K562 (cell line): ENCODE measurements around the gene LGALS8. TPM values are rescaled to one million over a fixed set of nuclear protein-coding genes. Genes with fewer than 3 reads are reported as not detected.

Experiments used
- ATF3 ChIP-seq, 2 experiments: fragments of 450-650 bp in 1 of 2; sonication (generic) in 1 of 2; formaldehyde crosslinking in 1 of 2; IDR thresholded peaks in 1 of 2; conservative IDR thresholded peaks in 1 of 2; 2 replicates each; pipeline versions ENCODE4 v1.6.1 to v1.8.1; 2016 to 2023; ENCODE audit warnings: mild to moderate bottlenecking in 2 of 2, moderate library complexity in 2 of 2, inconsistent platforms in 1 of 2, missing genetic modification reagents in 1 of 2
- BMI1 ChIP-seq: fragments of 150-350 bp; IDR thresholded peaks from 2 replicates; pipeline ENCODE4 v1.6.1; 2014; ENCODE audit warnings: low read length
- DPF2 ChIP-seq: fragments of 450-650 bp; IDR thresholded peaks from 2 replicates; pipeline ENCODE4 v1.6.1; 2016
- EP300 ChIP-seq: IDR thresholded peaks from 2 replicates; pipeline ENCODE4 v1.6.1; 2012; ENCODE audit warnings: low read length, improper control_type of control experiment
- ETV6 ChIP-seq, 3 experiments: fragments of 150-350 bp in 1 of 3; sonication (generic) in 1 of 3; formaldehyde crosslinking in 1 of 3; IDR thresholded peaks; 2 replicates each; pipeline versions ENCODE4 v1.6.1 to v1.8.0; 2014 to 2022; ENCODE audit warnings: borderline replicate concordance in 2 of 3, low read depth in 2 of 3, antibody characterized with exemption in 1 of 3, low read length in 1 of 3, mild to moderate bottlenecking in 1 of 3, missing genetic modification reagents in 1 of 3
- HMGN3 ChIP-seq: IDR thresholded peaks from 2 replicates; pipeline ENCODE4 v1.6.1; 2011; ENCODE audit warnings: borderline replicate concordance, low read depth, mild to moderate bottlenecking, mixed read lengths, low read length; ENCODE audit not compliant: insufficient read length; ENCODE audit errors: extremely low read depth
- MEF2A ChIP-seq: IDR thresholded peaks from 2 replicates; pipeline ENCODE4 v1.6.1; 2011; ENCODE audit warnings: low read depth, mild to moderate bottlenecking, low read length, moderate library complexity; ENCODE audit not compliant: control insufficient read depth
- ZFP1 ChIP-seq: fragments of 450-650 bp; formaldehyde crosslinking; IDR thresholded peaks from 2 replicates; pipeline ENCODE4 v1.4.0; 2020; ENCODE audit warnings: mild to moderate bottlenecking, mixed read lengths
- ZNF639 ChIP-seq, 2 experiments: fragments of 200-800 bp in 1 of 2; sonication (Bioruptor generic) in 1 of 2; sonication (generic) in 1 of 2; formaldehyde crosslinking in 1 of 2; IDR thresholded peaks in 1 of 2; conservative IDR thresholded peaks in 1 of 2; 2 replicates each; pipeline versions ENCODE4 v1.5.0 to v1.6.1; 2016 to 2020; ENCODE audit warnings: missing compliant biosample characterization in 1 of 2, missing genetic modification characterization in 1 of 2, missing genetic modification reagents in 1 of 2
- ZNF644 ChIP-seq: fragments of 200-800 bp; sonication (Bioruptor generic); IDR thresholded peaks from 2 replicates; pipeline ENCODE4 v1.6.1; 2016; ENCODE audit warnings: low read depth, missing genetic modification characterization, missing compliant biosample characterization
- polyA plus RNA-seq, 8 experiments: library from polyadenylated mRNA; depleted of rRNA in 4 of 8; stranded (reverse) in 5 of 8; unstranded in 3 of 8; fragments of >200 nt; fragmentation: Nextera tagmentation in 2 of 8; fragmentation: Illumina TruSeq in 1 of 8; extraction: Ambion mirVana in 2 of 8; extraction: Trizol in 1 of 8; gene quantifications; 2 replicates each; pipeline versions ENCODE4 v1.2.1 to v1.2.3, GENCODE V29; 2011 to 2014; ENCODE audit warnings: inconsistent platforms in 1 of 8, missing spikeins in 1 of 8
- total RNA-seq, 7 experiments: library from RNA; depleted of rRNA in 6 of 7; stranded (reverse); fragments of >200 nt in 6 of 7; fragmentation: Illumina TruSeq in 2 of 7; extraction: Trizol in 2 of 7; gene quantifications; 2 replicates each; pipeline versions ENCODE4 v1.2.1 to v1.2.3, GENCODE V29; 2011 to 2021; ENCODE audit warnings: low replicate concordance in 1 of 7
- TF ChIP-seq, protein P1 (sequence below): sonication (generic); formaldehyde crosslinking; IDR thresholded peaks from 2 replicates; pipeline ENCODE4 v1.8.1; 2023; ENCODE audit warnings: mild to moderate bottlenecking, missing genetic modification reagents, moderate library complexity
- TF ChIP-seq, protein P2 (sequence below): fragments of 450-650 bp; IDR thresholded peaks from 2 replicates; pipeline ENCODE4 v1.6.1; 2016; ENCODE audit warnings: low read depth, mild to moderate bottlenecking, moderate library complexity
- TF ChIP-seq, protein P3 (sequence below), 2 experiments: fragments of 150-350 bp in 1 of 2; IDR thresholded peaks; 2 replicates each; pipeline ENCODE4 v1.6.1; 2012 to 2016; ENCODE audit warnings: low read depth in 2 of 2, low read length in 2 of 2, mild to moderate bottlenecking in 1 of 2, moderate library complexity in 1 of 2
- TF ChIP-seq, protein P4 (sequence below): fragments of 200-800 bp; sonication (Bioruptor generic); IDR thresholded peaks from 2 replicates; pipeline ENCODE4 v1.6.1; 2017; ENCODE audit warnings: missing genetic modification characterization, missing compliant biosample characterization

Gene LGALS8
- total and polyA plus RNA-seq, 9 of the 15 experiments (the other 6 are each of a cell fraction or from before 2014, with no cell fraction given): 57.4 to 87.7 (median 70.3) TPM

DNA sequence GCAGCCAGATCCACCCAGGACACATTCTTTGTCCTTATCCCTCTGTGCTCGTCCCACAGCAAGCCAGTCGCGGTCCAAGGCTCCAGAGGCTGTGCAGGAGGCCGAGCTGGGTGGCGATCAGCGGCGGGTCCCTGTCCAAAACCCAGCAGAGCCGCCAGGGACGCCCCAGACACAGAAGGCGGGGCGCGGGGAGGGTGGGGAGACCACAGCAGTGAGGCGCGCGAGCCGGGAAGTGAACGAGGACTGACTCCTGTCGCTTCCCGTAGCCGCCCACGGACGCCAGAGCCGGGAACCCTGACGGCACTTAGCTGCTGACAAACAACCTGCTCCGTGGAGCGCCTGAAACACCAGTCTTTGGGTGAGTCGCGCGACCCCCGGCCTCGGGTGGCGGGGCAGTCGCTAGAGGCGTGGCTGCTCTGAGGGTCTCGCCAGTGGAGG lies at the start of gene LGALS8 (continued):
- TF ChIP-seq ZNF639 (CRISPR knock-in tag; conservative IDR thresholded peaks at IDR 0.05 in 1 of 2, IDR thresholded peaks at IDR 0.05 in 1 of 2): no peak
- TF ChIP-seq MEF2A: no peak
- TF ChIP-seq EP300: 0 out of 2 replicates have a peak, but pooled peaks have one; percentile 8
- 0 out of 4 replicates have a peak, but pooled peaks of 1 of the 2 experiments have one; percentile 25 for TF ChIP-seq ETV6 (IDR thresholded peaks at IDR 0.05; ENCODE audit: borderline replicate concordance in 1 of 2, low read depth in 2 of 2, low read length in 1 of 2)
- no peak for TF ChIP-seq ETV6 (CRISPR knock-in tag; IDR thresholded peaks at IDR 0.05; ENCODE audit: borderline replicate concordance)
- TF ChIP-seq, protein P1, sequence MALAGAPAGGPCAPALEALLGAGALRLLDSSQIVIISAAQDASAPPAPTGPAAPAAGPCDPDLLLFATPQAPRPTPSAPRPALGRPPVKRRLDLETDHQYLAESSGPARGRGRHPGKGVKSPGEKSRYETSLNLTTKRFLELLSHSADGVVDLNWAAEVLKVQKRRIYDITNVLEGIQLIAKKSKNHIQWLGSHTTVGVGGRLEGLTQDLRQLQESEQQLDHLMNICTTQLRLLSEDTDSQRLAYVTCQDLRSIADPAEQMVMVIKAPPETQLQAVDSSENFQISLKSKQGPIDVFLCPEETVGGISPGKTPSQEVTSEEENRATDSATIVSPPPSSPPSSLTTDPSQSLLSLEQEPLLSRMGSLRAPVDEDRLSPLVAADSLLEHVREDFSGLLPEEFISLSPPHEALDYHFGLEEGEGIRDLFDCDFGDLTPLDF (CRISPR knock-in tag): 0 out of 2 replicates have a peak, but pooled peaks have one; percentile 35
- TF ChIP-seq ZNF644 (tag): no peak
- TF ChIP-seq, protein P2, sequence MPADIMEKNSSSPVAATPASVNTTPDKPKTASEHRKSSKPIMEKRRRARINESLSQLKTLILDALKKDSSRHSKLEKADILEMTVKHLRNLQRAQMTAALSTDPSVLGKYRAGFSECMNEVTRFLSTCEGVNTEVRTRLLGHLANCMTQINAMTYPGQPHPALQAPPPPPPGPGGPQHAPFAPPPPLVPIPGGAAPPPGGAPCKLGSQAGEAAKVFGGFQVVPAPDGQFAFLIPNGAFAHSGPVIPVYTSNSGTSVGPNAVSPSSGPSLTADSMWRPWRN: no peak
- peak; percentile 49 for TF ChIP-seq HMGN3
- TF ChIP-seq, protein P3, sequence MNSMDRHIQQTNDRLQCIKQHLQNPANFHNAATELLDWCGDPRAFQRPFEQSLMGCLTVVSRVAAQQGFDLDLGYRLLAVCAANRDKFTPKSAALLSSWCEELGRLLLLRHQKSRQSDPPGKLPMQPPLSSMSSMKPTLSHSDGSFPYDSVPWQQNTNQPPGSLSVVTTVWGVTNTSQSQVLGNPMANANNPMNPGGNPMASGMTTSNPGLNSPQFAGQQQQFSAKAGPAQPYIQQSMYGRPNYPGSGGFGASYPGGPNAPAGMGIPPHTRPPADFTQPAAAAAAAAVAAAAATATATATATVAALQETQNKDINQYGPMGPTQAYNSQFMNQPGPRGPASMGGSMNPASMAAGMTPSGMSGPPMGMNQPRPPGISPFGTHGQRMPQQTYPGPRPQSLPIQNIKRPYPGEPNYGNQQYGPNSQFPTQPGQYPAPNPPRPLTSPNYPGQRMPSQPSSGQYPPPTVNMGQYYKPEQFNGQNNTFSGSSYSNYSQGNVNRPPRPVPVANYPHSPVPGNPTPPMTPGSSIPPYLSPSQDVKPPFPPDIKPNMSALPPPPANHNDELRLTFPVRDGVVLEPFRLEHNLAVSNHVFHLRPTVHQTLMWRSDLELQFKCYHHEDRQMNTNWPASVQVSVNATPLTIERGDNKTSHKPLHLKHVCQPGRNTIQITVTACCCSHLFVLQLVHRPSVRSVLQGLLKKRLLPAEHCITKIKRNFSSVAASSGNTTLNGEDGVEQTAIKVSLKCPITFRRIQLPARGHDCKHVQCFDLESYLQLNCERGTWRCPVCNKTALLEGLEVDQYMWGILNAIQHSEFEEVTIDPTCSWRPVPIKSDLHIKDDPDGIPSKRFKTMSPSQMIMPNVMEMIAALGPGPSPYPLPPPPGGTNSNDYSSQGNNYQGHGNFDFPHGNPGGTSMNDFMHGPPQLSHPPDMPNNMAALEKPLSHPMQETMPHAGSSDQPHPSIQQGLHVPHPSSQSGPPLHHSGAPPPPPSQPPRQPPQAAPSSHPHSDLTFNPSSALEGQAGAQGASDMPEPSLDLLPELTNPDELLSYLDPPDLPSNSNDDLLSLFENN (IDR thresholded peaks at IDR 0.05; ENCODE audit: low read depth in 2 of 2, low read length in 2 of 2): no peak
- TF ChIP-seq DPF2: no peak
- TF ChIP-seq BMI1: no peak
- TF ChIP-seq ZFP1 (CRISPR knock-in tag): no peak
- TF ChIP-seq, protein P4, sequence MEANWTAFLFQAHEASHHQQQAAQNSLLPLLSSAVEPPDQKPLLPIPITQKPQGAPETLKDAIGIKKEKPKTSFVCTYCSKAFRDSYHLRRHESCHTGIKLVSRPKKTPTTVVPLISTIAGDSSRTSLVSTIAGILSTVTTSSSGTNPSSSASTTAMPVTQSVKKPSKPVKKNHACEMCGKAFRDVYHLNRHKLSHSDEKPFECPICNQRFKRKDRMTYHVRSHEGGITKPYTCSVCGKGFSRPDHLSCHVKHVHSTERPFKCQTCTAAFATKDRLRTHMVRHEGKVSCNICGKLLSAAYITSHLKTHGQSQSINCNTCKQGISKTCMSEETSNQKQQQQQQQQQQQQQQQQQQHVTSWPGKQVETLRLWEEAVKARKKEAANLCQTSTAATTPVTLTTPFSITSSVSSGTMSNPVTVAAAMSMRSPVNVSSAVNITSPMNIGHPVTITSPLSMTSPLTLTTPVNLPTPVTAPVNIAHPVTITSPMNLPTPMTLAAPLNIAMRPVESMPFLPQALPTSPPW: peak; percentile 93
- TF ChIP-seq ATF3 (IDR thresholded peaks at IDR 0.05): no peak
- TF ChIP-seq ATF3 (CRISPR knock-in tag; conservative IDR thresholded peaks at IDR 0.05): no peak
